Measurements from ENCODE around the gene SPTA1.
"Not testable (repeated sequence)": the region's sequence is repeated elsewhere in the genome, so short reads cannot be mapped to it uniquely, and the experiment has no call there.

The SPTA1 gene

DNA sequence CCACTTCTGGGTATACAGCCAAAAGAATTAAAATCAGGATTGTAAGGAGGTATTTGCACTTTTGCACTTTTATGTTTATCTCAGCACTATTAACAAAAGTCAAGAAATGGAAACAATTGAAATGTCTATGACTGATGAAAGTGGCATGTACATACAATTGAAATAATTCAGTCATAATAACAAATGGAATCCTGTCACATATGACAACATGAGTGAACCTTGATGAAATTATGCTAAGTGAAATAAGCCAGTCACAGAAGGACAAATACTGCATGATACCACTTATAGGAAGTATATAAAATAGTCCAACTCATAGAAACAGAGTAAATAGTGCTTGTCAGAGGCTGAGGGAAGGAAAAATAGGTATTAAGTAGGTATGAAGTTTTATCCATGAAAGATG lies 3.4 kb upstream of the SPTA1 start:
- no peaks in the 10 kb centered on the region for H3K9me2 ChIP-seq (replicated peaks; ENCODE audit: control insufficient read depth, low read length)

DNA sequence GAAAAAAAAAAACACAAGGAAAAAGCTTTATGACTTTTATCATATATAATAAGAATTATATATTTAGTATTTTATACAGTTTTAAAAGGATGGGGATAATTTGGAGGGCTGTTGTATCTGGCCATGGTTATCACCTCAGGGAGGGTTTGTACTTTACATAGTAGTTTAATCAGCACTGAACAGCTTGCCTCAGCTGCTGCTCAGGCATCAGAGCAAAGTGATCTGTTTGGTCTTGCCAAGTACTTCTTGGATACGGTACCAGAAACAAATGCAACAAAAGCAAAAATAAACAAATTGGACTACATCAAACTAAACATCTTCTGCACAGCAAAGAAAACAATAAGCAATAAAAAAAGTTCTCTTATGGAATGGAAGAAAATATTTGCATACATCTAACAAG lies 2.6 kb upstream of the SPTA1 start:
- H3F3A ChIP-seq (ENCODE audit: control insufficient read depth, insufficient read depth) = no peaks in the 10 kb centered on the region
- H3K4me1 ChIP-seq (ENCODE audit: control insufficient read depth, low read length) = no peaks in the 10 kb centered on the region
- no peaks in the 10 kb centered on the region for H4K20me1 ChIP-seq (ENCODE audit: control insufficient read depth, insufficient read depth, low read depth, low read length)
- H3K9me2 ChIP-seq (replicated peaks; ENCODE audit: control insufficient read depth, low read length) = no peaks in the 10 kb centered on the region
- TF ChIP-seq EZH2phosphoT487 (IDR thresholded peaks at IDR 0.05; ENCODE audit: borderline replicate concordance, low read length) (no peak), CTCF (IDR thresholded peaks at IDR 0.05; ENCODE audit: low read depth, low read length, poor library complexity, severe bottlenecking) (no peak)
- no peaks in the 10 kb centered on the region for H3K9me3 ChIP-seq (ENCODE audit: control insufficient read depth, insufficient read depth, low read length)
- no peak overlapping the region for H3K27ac ChIP-seq (ENCODE audit: low read depth, low read length)
- H3K4me2 ChIP-seq (ENCODE audit: low read length) = no peak overlapping the region
- no peaks in the 10 kb centered on the region for H3K79me2 ChIP-seq (ENCODE audit: control insufficient read depth, low read length)
- H3K4me3 ChIP-seq (ENCODE audit: low read length) = no peak overlapping the region
- H3K27me3 ChIP-seq (ENCODE audit: control insufficient read depth, low read length) = no peaks in the 10 kb centered on the region
- H3K36me3 ChIP-seq (ENCODE audit: control insufficient read depth, low read length) = no peaks in the 10 kb centered on the region

More for the DNA sequence above, 3.4 kb upstream of the SPTA1 start:
- no peaks in the 10 kb centered on the region for H3K27me3 ChIP-seq (ENCODE audit: control insufficient read depth, low read length)
- no peaks in the 10 kb centered on the region for H3K4me1 ChIP-seq (ENCODE audit: control insufficient read depth, low read length)
- H3K36me3 ChIP-seq (ENCODE audit: control insufficient read depth, low read length) = no peaks in the 10 kb centered on the region
- H3F3A ChIP-seq (ENCODE audit: control insufficient read depth, insufficient read depth) = no peaks in the 10 kb centered on the region
- H3K9me3 ChIP-seq (ENCODE audit: control insufficient read depth, insufficient read depth, low read length) = no peaks in the 10 kb centered on the region
- TF ChIP-seq EZH2phosphoT487 (IDR thresholded peaks at IDR 0.05; ENCODE audit: borderline replicate concordance, low read length) = no peak
- TF ChIP-seq CTCF (IDR thresholded peaks at IDR 0.05; ENCODE audit: low read depth, low read length, poor library complexity, severe bottlenecking) = no peak
- no peak overlapping the region for H3K4me2 ChIP-seq (ENCODE audit: low read length)
- no peaks in the 10 kb centered on the region for H3K79me2 ChIP-seq (ENCODE audit: control insufficient read depth, low read length)
- no peak overlapping the region for H3K4me3 ChIP-seq (ENCODE audit: low read length)
- no peak overlapping the region for H3K27ac ChIP-seq (ENCODE audit: low read depth, low read length)
- H4K20me1 ChIP-seq (ENCODE audit: control insufficient read depth, insufficient read depth, low read depth, low read length) = no peaks in the 10 kb centered on the region

GRCh38 chr1:158688343-158688742 lies 1.8 kb upstream of the SPTA1 start:
- not testable (repeated sequence) for H4K20me1 ChIP-seq (ENCODE audit: control insufficient read depth, insufficient read depth, low read depth, low read length); H3K4me2 ChIP-seq (ENCODE audit: low read length); H3F3A ChIP-seq (ENCODE audit: control insufficient read depth, insufficient read depth); H3K4me1 ChIP-seq (ENCODE audit: control insufficient read depth, low read length); H3K9me3 ChIP-seq (ENCODE audit: control insufficient read depth, insufficient read depth, low read length); H3K27me3 ChIP-seq (ENCODE audit: control insufficient read depth, low read length); H3K9me2 ChIP-seq (replicated peaks; ENCODE audit: control insufficient read depth, low read length); H3K79me2 ChIP-seq (ENCODE audit: control insufficient read depth, low read length); H3K36me3 ChIP-seq (ENCODE audit: control insufficient read depth, low read length); H3K27ac ChIP-seq (ENCODE audit: low read depth, low read length); H3K4me3 ChIP-seq (ENCODE audit: low read length)

DNA sequence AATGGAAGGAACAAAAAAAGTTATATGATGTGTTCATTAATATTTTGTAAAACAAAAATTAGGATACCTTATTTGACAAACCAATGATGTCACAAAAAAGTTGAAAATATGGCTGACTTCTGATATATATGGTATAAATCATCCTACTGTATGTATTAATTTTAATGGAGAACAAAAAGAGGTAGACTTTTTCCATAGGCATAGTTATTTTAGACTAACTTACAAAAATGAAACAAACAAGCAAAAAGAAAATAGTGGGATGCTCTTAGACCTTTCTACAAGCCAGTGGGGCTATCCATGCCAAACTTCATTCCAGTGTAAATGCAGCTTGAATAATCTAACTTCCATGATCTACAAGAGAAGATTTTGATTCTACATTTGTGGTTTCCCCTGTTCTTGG lies 522 bp upstream of the SPTA1 start:
- Histone ChIP-seq H3K27me3 (ENCODE audit: control insufficient read depth, low read length) (no peaks in the 10 kb centered on the region), H4K20me1 (ENCODE audit: control insufficient read depth, insufficient read depth, low read depth, low read length) (no peaks in the 10 kb centered on the region), H3K4me2 (ENCODE audit: low read length) (no peak overlapping the region), H3K9me3 (ENCODE audit: control insufficient read depth, insufficient read depth, low read length) (no peaks in the 10 kb centered on the region), H3K27ac (ENCODE audit: low read depth, low read length) (no peak overlapping the region), H3K79me2 (ENCODE audit: control insufficient read depth, low read length) (no peaks in the 10 kb centered on the region), H3K9me2 (replicated peaks; ENCODE audit: control insufficient read depth, low read length) (no peaks in the 10 kb centered on the region), H3K4me3 (ENCODE audit: low read length) (no peak overlapping the region), H3F3A (ENCODE audit: control insufficient read depth, insufficient read depth) (no peaks in the 10 kb centered on the region), H3K4me1 (ENCODE audit: control insufficient read depth, low read length) (no peaks in the 10 kb centered on the region), H3K36me3 (ENCODE audit: control insufficient read depth, low read length) (no peaks in the 10 kb centered on the region)
- TF ChIP-seq EZH2phosphoT487 (IDR thresholded peaks at IDR 0.05; ENCODE audit: borderline replicate concordance, low read length) (no peak), CTCF (IDR thresholded peaks at IDR 0.05; ENCODE audit: low read depth, low read length, poor library complexity, severe bottlenecking) (no peak)
